ENCODE measurements around the gene GNPTAB.

DNA sequence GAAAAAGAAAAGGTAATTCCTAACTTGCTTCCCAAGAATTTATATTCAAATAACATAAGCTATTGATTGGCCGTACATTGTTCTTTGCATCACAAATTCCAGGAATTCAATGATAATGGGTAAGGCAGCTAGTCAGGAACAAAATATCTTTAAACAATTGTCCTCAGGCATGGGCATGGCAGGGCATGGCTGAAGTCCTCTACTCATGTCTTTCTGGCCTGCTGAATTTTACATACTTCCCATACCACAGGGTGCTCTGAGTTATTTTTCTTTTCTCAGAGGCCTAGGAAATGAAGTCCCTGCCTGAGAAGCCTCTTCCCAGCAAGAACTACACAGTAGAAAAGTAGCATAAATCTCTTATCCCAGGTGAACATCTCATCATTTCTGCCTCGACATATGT lies 31.5 kb upstream of the GNPTAB start:
- TF ChIP-seq POLR2A (IDR thresholded peaks at IDR 0.05) = no peak
- TF ChIP-seq, protein P1, sequence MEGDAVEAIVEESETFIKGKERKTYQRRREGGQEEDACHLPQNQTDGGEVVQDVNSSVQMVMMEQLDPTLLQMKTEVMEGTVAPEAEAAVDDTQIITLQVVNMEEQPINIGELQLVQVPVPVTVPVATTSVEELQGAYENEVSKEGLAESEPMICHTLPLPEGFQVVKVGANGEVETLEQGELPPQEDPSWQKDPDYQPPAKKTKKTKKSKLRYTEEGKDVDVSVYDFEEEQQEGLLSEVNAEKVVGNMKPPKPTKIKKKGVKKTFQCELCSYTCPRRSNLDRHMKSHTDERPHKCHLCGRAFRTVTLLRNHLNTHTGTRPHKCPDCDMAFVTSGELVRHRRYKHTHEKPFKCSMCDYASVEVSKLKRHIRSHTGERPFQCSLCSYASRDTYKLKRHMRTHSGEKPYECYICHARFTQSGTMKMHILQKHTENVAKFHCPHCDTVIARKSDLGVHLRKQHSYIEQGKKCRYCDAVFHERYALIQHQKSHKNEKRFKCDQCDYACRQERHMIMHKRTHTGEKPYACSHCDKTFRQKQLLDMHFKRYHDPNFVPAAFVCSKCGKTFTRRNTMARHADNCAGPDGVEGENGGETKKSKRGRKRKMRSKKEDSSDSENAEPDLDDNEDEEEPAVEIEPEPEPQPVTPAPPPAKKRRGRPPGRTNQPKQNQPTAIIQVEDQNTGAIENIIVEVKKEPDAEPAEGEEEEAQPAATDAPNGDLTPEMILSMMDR (IDR thresholded peaks at IDR 0.05) = no peak
